Neural cell (in vitro differentiated cells): ENCODE results near the gene VPS33B. TPM values are rescaled to one million over a fixed set of nuclear protein-coding genes. Genes with fewer than 3 reads are reported as not detected.

Experiments
- H2AFZ ChIP-seq: fragments of 200-600, 300-800 bp; sonication (generic), shearing (Covaris generic); 2 replicates; pipeline ENCODE4 v1.6.0; 2014; ENCODE audit warnings: low read depth, mild to moderate bottlenecking, antibody characterized with exemption, low read length, moderate library complexity
- H3F3A ChIP-seq: fragments of 200-600 bp; shearing (Covaris generic); 2 replicates; pipeline ENCODE4 v1.6.1; 2016; ENCODE audit warnings: mild to moderate bottlenecking, moderate library complexity, mixed read lengths, antibody characterized with exemption, low read length; ENCODE audit not compliant: insufficient read depth, poor library complexity, severe bottlenecking
- H3K27ac ChIP-seq: fragments of 200-600, 300-800 bp; sonication (generic), shearing (Covaris generic); 2 replicates; pipeline ENCODE4 v1.5.1; 2014; ENCODE audit warnings: mild to moderate bottlenecking, low read length, moderate library complexity
- H3K27me3 ChIP-seq: fragments of 300-800, 200-600 bp; sonication (generic), shearing (Covaris generic); 2 replicates; pipeline ENCODE4 v1.6.0; 2014; ENCODE audit warnings: mild to moderate bottlenecking, low read depth, low read length, moderate library complexity; ENCODE audit not compliant: insufficient read depth
- H3K36me3 ChIP-seq: fragments of 300-800, 200-600 bp; sonication (generic), shearing (Covaris generic); 2 replicates; pipeline ENCODE4 v1.5.1; 2014; ENCODE audit warnings: mild to moderate bottlenecking, antibody characterized with exemption, low read length, moderate library complexity; ENCODE audit not compliant: insufficient read depth
- H3K4me2 ChIP-seq: fragments of 300-800, 200-600 bp; sonication (generic), shearing (Covaris generic); 2 replicates; pipeline ENCODE4 v1.6.0; 2014; ENCODE audit warnings: mild to moderate bottlenecking, low read length
- H3K4me3 ChIP-seq: fragments of 300-800, 200-600 bp; sonication (generic), shearing (Covaris generic); 2 replicates; pipeline ENCODE4 v1.5.1; 2014; ENCODE audit warnings: mild to moderate bottlenecking, low read length, moderate library complexity
- H3K79me2 ChIP-seq: fragments of 200-600 bp; shearing (Covaris generic); replicated peaks from 2 replicates; pipeline ENCODE4 v1.6.0; 2014; ENCODE audit warnings: mild to moderate bottlenecking, low read length, moderate library complexity; ENCODE audit not compliant: insufficient read depth
- H3K9ac ChIP-seq: fragments of 300-800, 200-600 bp; sonication (generic), shearing (Covaris generic); 2 replicates; pipeline ENCODE4 v1.6.1; 2016; ENCODE audit warnings: mild to moderate bottlenecking, low read length, mixed read lengths
- H3K9me2 ChIP-seq: fragments of 200-600 bp; shearing (Covaris generic); 2 replicates; pipeline ENCODE4 v1.6.1; 2016; ENCODE audit warnings: mild to moderate bottlenecking, low read length, mixed read lengths; ENCODE audit not compliant: insufficient read depth
- H3K9me3 ChIP-seq: fragments of 200-600, 300-800 bp; sonication (generic), shearing (Covaris generic); 2 replicates; pipeline ENCODE4 v1.6.1; 2016; ENCODE audit warnings: mild to moderate bottlenecking, mixed run types, low read length, moderate library complexity, mixed read lengths
- H4K20me1 ChIP-seq: fragments of 200-600 bp; shearing (Covaris generic); 2 replicates; pipeline ENCODE4 v1.6.1; 2016; ENCODE audit warnings: mild to moderate bottlenecking, mixed run types; ENCODE audit not compliant: insufficient read depth
- CTCF ChIP-seq: fragments of 450-650 bp; IDR thresholded peaks from 2 replicates; pipeline ENCODE4 v1.5.1; 2014; ENCODE audit warnings: antibody characterized with exemption, mild to moderate bottlenecking, moderate library complexity; ENCODE audit not compliant: poor library complexity, severe bottlenecking
- EP300 ChIP-seq: fragments of 450-650 bp; conservative IDR thresholded peaks from 2 replicates; pipeline ENCODE4 v1.6.1; 2014; ENCODE audit warnings: antibody characterized with exemption, mild to moderate bottlenecking, moderate library complexity; ENCODE audit not compliant: poor library complexity, severe bottlenecking
- EZH2 ChIP-seq: fragments of 200-600, 300-800 bp; shearing (Covaris generic), sonication (generic); IDR thresholded peaks from 2 replicates; pipeline ENCODE4 v1.6.1; 2014; ENCODE audit warnings: antibody characterized with exemption, low read length, borderline replicate concordance, mild to moderate bottlenecking; ENCODE audit not compliant: insufficient read depth, poor library complexity, severe bottlenecking
- MXI1 ChIP-seq: fragments of 450-650 bp; conservative IDR thresholded peaks from 2 replicates; pipeline ENCODE4 v1.6.1; 2014; ENCODE audit warnings: antibody characterized with exemption, mild to moderate bottlenecking; ENCODE audit not compliant: poor library complexity, severe bottlenecking
- POLR2AphosphoS5 ChIP-seq: IDR thresholded peaks from 2 replicates; pipeline ENCODE4 v1.6.1; 2012
- RAD21 ChIP-seq: fragments of 450-650 bp; conservative IDR thresholded peaks from 2 replicates; pipeline ENCODE4 v1.6.1; 2014; ENCODE audit warnings: antibody characterized with exemption, mild to moderate bottlenecking, moderate library complexity
- SMC3 ChIP-seq: fragments of 450-650 bp; conservative IDR thresholded peaks from 2 replicates; pipeline ENCODE4 v1.6.1; 2014; ENCODE audit warnings: antibody characterized with exemption, mild to moderate bottlenecking, moderate library complexity; ENCODE audit not compliant: poor library complexity
- TAF1 ChIP-seq: IDR thresholded peaks from 2 replicates; pipeline ENCODE4 v1.6.1; 2012; ENCODE audit warnings: low read depth
- polyA plus RNA-seq: library from polyadenylated mRNA; depleted of rRNA; stranded (reverse); fragments of >200 nt; gene quantifications from 2 replicates; pipeline ENCODE4 v1.2.3, GENCODE V29; 2014
- TF ChIP-seq, protein P1 (sequence below): IDR thresholded peaks from 2 replicates; pipeline ENCODE4 v1.6.1; 2012; ENCODE audit warnings: borderline replicate concordance

VPS33B gene
- polyA plus RNA-seq, 1 donor from 2014 or later: 54.9 TPM

- H3K79me2 ChIP-seq: peaks cover 25% of the 10 kb centered on the region
- no peak overlapping the region for H3K27ac ChIP-seq
- H3K9ac ChIP-seq: no peak overlapping the region
- no peak overlapping the region for H2AFZ ChIP-seq
- no peaks in the 10 kb centered on the region for H4K20me1 ChIP-seq
- H3K4me2 ChIP-seq: no peak overlapping the region
- no peaks in the 10 kb centered on the region for H3K36me3 ChIP-seq
- H3F3A ChIP-seq: no peaks in the 10 kb centered on the region
- no peak overlapping the region for H3K4me3 ChIP-seq
- TF ChIP-seq CTCF (no peak), MXI1 (no peak), TAF1 (no peak), EZH2 (no peak), POLR2AphosphoS5 (no peak), RAD21 (no peak), EP300 (no peak), SMC3 (no peak)
- TF ChIP-seq, protein P1, sequence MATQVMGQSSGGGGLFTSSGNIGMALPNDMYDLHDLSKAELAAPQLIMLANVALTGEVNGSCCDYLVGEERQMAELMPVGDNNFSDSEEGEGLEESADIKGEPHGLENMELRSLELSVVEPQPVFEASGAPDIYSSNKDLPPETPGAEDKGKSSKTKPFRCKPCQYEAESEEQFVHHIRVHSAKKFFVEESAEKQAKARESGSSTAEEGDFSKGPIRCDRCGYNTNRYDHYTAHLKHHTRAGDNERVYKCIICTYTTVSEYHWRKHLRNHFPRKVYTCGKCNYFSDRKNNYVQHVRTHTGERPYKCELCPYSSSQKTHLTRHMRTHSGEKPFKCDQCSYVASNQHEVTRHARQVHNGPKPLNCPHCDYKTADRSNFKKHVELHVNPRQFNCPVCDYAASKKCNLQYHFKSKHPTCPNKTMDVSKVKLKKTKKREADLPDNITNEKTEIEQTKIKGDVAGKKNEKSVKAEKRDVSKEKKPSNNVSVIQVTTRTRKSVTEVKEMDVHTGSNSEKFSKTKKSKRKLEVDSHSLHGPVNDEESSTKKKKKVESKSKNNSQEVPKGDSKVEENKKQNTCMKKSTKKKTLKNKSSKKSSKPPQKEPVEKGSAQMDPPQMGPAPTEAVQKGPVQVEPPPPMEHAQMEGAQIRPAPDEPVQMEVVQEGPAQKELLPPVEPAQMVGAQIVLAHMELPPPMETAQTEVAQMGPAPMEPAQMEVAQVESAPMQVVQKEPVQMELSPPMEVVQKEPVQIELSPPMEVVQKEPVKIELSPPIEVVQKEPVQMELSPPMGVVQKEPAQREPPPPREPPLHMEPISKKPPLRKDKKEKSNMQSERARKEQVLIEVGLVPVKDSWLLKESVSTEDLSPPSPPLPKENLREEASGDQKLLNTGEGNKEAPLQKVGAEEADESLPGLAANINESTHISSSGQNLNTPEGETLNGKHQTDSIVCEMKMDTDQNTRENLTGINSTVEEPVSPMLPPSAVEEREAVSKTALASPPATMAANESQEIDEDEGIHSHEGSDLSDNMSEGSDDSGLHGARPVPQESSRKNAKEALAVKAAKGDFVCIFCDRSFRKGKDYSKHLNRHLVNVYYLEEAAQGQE: no peak
- no peaks in the 10 kb centered on the region for H3K9me2 ChIP-seq
- H3K9me3 ChIP-seq: no peaks in the 10 kb centered on the region
- no peaks in the 10 kb centered on the region for H3K27me3 ChIP-seq
Observed at GRCh38 chr15:91023720-91024119, 1.3 kb upstream of the VPS33B start.

- Histone ChIP-seq H3K27ac (peak overlapping the region; percentile 82), H2AFZ (peak overlapping the region; percentile 86), H3K9me3 (no peaks in the 10 kb centered on the region), H3F3A (no peaks in the 10 kb centered on the region), H3K4me3 (peak overlapping the region; percentile 98), H3K9me2 (no peaks in the 10 kb centered on the region), H3K27me3 (no peaks in the 10 kb centered on the region), H3K4me2 (peak overlapping the region; percentile 93), H4K20me1 (no peaks in the 10 kb centered on the region), H3K9ac (peak overlapping the region; percentile 92), H3K79me2 (peaks cover 31% of the 10 kb centered on the region), H3K36me3 (no peaks in the 10 kb centered on the region)
- TF ChIP-seq RAD21 (no peak), EZH2 (no peak), EP300 (no peak), POLR2AphosphoS5 (no peak), MXI1 (no peak), CTCF (no peak), SMC3 (no peak), TAF1 (no peak)
- TF ChIP-seq, protein P1: no peak
Observed at GRCh38 chr15:91022832-91023129, 387 bp upstream of the VPS33B start.
